Transverse colon (tissue), 1 donor: Measurements from ENCODE around the gene LYRM2.

Experiments
- EP300 ChIP-seq: sonication (generic); formaldehyde crosslinking; IDR thresholded peaks from one replicate; pipeline ENCODE4 v1.6.1; 2017; ENCODE audit warnings: antibody characterized with exemption, low read depth
- POLR2A ChIP-seq: fragments of 450-650 bp; IDR thresholded peaks from one replicate; pipeline ENCODE4 v1.6.1; 2016; ENCODE audit warnings: antibody characterized with exemption, mild to moderate bottlenecking, moderate library complexity

- TF ChIP-seq POLR2A (no peak), EP300 (no peak)
These were observed 63.0 kb downstream of the LYRM2 start for GRCh38 chr6:89575562-89575960.
